Heart left ventricle (tissue), 13 donors: ENCODE data around the gene OTOS.

Source experiments
- POLR2A ChIP-seq, 2 donors: fragments of 450-650 bp; IDR thresholded peaks; one replicate each; pipeline ENCODE4 v1.6.1; 2017; ENCODE audit warnings: antibody characterized with exemption in 2 of 2, mild to moderate bottlenecking in 2 of 2, moderate library complexity in 2 of 2
- TF ChIP-seq, protein P1 (sequence below), 12 donors: fragments of 200-600 bp; sonication (generic) in 4 of 12; IDR thresholded peaks; one replicate each; pipeline versions ENCODE4 v1.5.0 to v1.8.0; 2018 to 2022; ENCODE audit warnings: antibody characterized with exemption in 12 of 12, mild to moderate bottlenecking in 5 of 12
- donor health status: ischemic (EF 13 %, LVEDD 7.1; RV severe dilation, severe dysfunction).
- donor health status: DM: no; HTN: yes; CAD: no.
- donor health status: DM: no; HTN: no; CAD: no.
- donor health status: ischemic (EF 25% LVEDD 6.9; RV normal size, moderate dysfunction).
- donor health status: ischemic (EF 25% LVEDD 5.7; RV mildly dilated, moderate dysfunction).
- donor health status: ischemic (EF 35%, LVEDD 5.7; RV mildly dilated, moderate dysfunction).
- donor health status: nonischemic (EF 11% LVEDD 7.7; RV severe dilation, severe dysfunction).
- donor health status: DM: yes; HTN: yes; CAD: no.
- donor health status: PGD.
- donor health status: ischemic (EF 29% LVEDD 5.4; RV normal size, mild dysfunction).
- donor health status: nonischemic (EF 23%, LVEDD 6.1; RV moderate dilation, normal function).

DNA sequence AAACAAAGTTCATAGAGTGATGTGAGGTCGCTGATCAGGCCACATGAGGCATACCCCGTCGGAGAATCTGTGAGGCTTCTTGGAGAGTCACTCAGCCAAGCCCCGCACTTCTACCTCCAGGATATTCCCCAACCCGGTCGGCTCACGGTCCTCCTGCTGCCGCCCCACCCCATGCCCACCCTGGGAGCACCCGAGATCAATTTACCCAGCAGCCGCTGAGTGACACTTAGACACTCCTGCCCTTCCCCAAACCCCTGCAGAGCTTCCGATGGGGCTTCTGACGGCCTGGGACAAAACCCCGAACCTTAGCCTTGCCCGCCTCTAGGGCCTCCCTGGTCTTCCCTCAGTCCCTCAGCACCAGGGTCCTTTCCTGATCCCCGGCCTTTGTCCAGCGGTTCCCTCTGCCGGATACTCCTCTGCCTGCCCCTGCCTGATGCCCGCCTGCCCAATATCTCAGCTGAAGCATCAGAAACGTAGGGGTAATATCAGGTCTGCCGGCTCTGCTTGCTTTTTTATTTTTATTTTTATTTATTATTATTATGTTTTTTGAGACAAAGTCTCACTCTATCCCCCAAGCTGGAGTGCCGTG lies 18.9 kb upstream of the OTOS start:
- TF ChIP-seq, protein P1, sequence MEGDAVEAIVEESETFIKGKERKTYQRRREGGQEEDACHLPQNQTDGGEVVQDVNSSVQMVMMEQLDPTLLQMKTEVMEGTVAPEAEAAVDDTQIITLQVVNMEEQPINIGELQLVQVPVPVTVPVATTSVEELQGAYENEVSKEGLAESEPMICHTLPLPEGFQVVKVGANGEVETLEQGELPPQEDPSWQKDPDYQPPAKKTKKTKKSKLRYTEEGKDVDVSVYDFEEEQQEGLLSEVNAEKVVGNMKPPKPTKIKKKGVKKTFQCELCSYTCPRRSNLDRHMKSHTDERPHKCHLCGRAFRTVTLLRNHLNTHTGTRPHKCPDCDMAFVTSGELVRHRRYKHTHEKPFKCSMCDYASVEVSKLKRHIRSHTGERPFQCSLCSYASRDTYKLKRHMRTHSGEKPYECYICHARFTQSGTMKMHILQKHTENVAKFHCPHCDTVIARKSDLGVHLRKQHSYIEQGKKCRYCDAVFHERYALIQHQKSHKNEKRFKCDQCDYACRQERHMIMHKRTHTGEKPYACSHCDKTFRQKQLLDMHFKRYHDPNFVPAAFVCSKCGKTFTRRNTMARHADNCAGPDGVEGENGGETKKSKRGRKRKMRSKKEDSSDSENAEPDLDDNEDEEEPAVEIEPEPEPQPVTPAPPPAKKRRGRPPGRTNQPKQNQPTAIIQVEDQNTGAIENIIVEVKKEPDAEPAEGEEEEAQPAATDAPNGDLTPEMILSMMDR (IDR thresholded peaks at IDR 0.05) = no peak
- TF ChIP-seq POLR2A (IDR thresholded peaks at IDR 0.05) = no peak
